HepG2 (cell line): ENCODE measurements around the gene HINT2. TPM values are rescaled to one million over a fixed set of nuclear protein-coding genes. Genes with fewer than 3 reads are reported as not detected.
A peak's percentile ranks its signal among the peaks of the same experiment; 100 is the strongest.

Source experiments
- ATF7 ChIP-seq, 2 experiments: fragments of 450-650 bp in 1 of 2; sonication (generic) in 1 of 2; formaldehyde crosslinking in 1 of 2; IDR thresholded peaks; 2 replicates each; pipeline versions ENCODE4 v1.4.0 to v1.6.1; 2016 to 2020; ENCODE audit warnings: antibody characterized with exemption in 1 of 2, mild to moderate bottlenecking in 1 of 2, missing genetic modification reagents in 1 of 2
- BRCA1 ChIP-seq: sonication (generic); formaldehyde crosslinking; IDR thresholded peaks from 2 replicates; pipeline ENCODE4 v1.4.0; 2020; ENCODE audit warnings: missing genetic modification reagents
- CBX1 ChIP-seq: IDR thresholded peaks from one replicate; pipeline ENCODE4 v1.6.1; 2016; ENCODE audit warnings: antibody characterized with exemption, low read depth
- DR1 ChIP-seq: sonication (generic); formaldehyde crosslinking; IDR thresholded peaks from 2 replicates; pipeline ENCODE4 v1.8.0; 2021; ENCODE audit warnings: mild to moderate bottlenecking, missing genetic modification reagents, inconsistent platforms
- FOXJ3 ChIP-seq: sonication (generic); formaldehyde crosslinking; IDR thresholded peaks from 2 replicates; pipeline ENCODE4 v1.4.0; 2020; ENCODE audit warnings: missing genetic modification reagents, mild to moderate bottlenecking, borderline replicate concordance
- JUNB ChIP-seq: sonication (generic); formaldehyde crosslinking; IDR thresholded peaks from 2 replicates; pipeline ENCODE4 v1.8.0; 2022; ENCODE audit warnings: missing genetic modification reagents, mild to moderate bottlenecking, borderline replicate concordance
- SNRNP70 ChIP-seq: fragments of 200-400 bp; formaldehyde crosslinking; IDR thresholded peaks from 2 replicates; pipeline ENCODE4 v1.6.1; 2017; ENCODE audit warnings: mild to moderate bottlenecking, low read depth, low read length, moderate library complexity
- STAT6 ChIP-seq: sonication (generic); formaldehyde crosslinking; IDR thresholded peaks from 2 replicates; pipeline ENCODE4 v1.4.0; 2020; ENCODE audit warnings: missing genetic modification reagents, mild to moderate bottlenecking, borderline replicate concordance
- TSC22D2 ChIP-seq: sonication (generic); formaldehyde crosslinking; IDR thresholded peaks from 2 replicates; pipeline ENCODE4 v1.5.1; 2020; ENCODE audit warnings: missing genetic modification reagents, mild to moderate bottlenecking, borderline replicate concordance
- ZBTB7B ChIP-seq: sonication (generic); formaldehyde crosslinking; IDR thresholded peaks from 2 replicates; pipeline ENCODE4 v1.4.0; 2020; ENCODE audit warnings: missing genetic modification reagents
- ZNF33B ChIP-seq: sonication (generic); formaldehyde crosslinking; IDR thresholded peaks from 2 replicates; pipeline ENCODE4 v1.5.1; 2020; ENCODE audit warnings: mild to moderate bottlenecking, missing genetic modification reagents
- ZNF383 ChIP-seq: sonication (generic); formaldehyde crosslinking; IDR thresholded peaks from 2 replicates; pipeline ENCODE4 v1.4.0; 2020; ENCODE audit warnings: missing genetic modification reagents, mild to moderate bottlenecking, borderline replicate concordance
- ZNF430 ChIP-seq: sonication (generic); formaldehyde crosslinking; IDR thresholded peaks from 2 replicates; pipeline ENCODE4 v1.9.0; 2021; ENCODE audit warnings: mild to moderate bottlenecking, missing genetic modification reagents
- ZNF792 ChIP-seq: IDR thresholded peaks from 2 replicates; pipeline ENCODE4 v1.6.1; 2016
- ZSCAN30 ChIP-seq: sonication (generic); formaldehyde crosslinking; IDR thresholded peaks from 2 replicates; pipeline ENCODE4 v1.5.0; 2020; ENCODE audit warnings: mild to moderate bottlenecking, missing genetic modification reagents
- polyA plus RNA-seq, 8 experiments: library from polyadenylated mRNA; depleted of rRNA in 3 of 8; stranded (reverse) in 7 of 8; unstranded in 1 of 8; fragments of >200 nt; fragmentation: Illumina TruSeq in 4 of 8; extraction: Trizol in 4 of 8; gene quantifications; 2 replicates each; pipeline versions ENCODE4 v1.2.1 to v1.2.3, GENCODE V29; 2011 to 2016; ENCODE audit warnings: low read depth in 4 of 8, missing spikeins in 1 of 8, mixed read lengths in 1 of 8; ENCODE audit not compliant: insufficient read depth in 1 of 8
- total RNA-seq, 5 experiments: library from RNA; depleted of rRNA; stranded (reverse); fragments of >200 nt; fragmentation: Illumina TruSeq; extraction: Trizol; gene quantifications; 2 replicates each; pipeline ENCODE4 v1.2.3, GENCODE V29; 2016; ENCODE audit warnings: low read depth in 1 of 5
- TF ChIP-seq, protein P1 (sequence below): sonication (generic); formaldehyde crosslinking; IDR thresholded peaks from 2 replicates; pipeline ENCODE4 v1.4.0; 2020; ENCODE audit warnings: missing genetic modification reagents
- TF ChIP-seq, protein P2 (sequence below): sonication (generic); formaldehyde crosslinking; IDR thresholded peaks from 2 replicates; pipeline ENCODE4 v1.8.1; 2023; ENCODE audit warnings: mild to moderate bottlenecking, missing genetic modification reagents
- TF ChIP-seq, protein P3 (sequence below): sonication (generic); formaldehyde crosslinking; IDR thresholded peaks from 2 replicates; pipeline ENCODE4 v1.5.0; 2020; ENCODE audit warnings: missing genetic modification reagents, mild to moderate bottlenecking, borderline replicate concordance

The HINT2 gene
- total and polyA plus RNA-seq, 2 of the 13 experiments (the other 11 are each of a cell fraction or from before 2014, with no cell fraction given): 37.9 to 56.2 TPM

DNA sequence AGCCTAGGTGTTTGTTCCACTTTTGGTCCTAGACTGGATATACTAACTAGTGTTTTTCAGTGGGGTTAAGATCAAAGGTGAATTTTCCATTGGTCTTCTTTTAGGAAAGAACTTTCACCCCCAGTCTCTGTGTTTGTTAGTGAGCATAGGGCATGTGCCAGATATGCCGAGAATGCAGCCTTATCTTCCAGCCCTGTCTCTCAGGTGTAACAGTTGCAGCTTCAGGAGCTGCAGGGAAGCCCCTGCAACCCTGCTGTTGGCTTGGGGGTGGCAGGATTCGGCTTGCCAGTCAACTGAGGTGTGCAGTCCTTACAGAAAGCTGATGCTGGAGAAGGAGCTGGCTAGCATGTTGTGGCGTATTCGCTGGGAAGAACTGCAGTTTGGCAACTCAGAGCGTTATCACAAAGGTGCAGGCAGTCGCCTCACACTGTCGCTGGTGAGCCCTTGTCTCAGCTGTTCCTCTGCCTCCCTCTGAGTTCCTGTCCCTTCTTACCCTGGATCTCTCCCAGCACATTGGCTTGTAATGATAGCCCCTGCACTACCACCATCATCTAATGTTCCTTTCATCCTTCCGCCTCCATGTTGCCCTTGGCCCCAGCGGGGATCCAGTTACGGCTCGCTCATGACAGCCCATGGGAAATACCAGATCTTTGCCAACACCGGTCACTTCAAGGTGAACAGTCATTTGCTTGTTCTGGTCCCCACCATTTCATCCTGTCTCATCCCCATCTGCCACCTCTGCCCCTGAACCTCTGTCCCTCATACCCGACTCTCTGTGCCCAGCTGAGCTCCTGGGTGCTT lies 13.3 kb downstream of the HINT2 start (continued):
- TF ChIP-seq, protein P1, sequence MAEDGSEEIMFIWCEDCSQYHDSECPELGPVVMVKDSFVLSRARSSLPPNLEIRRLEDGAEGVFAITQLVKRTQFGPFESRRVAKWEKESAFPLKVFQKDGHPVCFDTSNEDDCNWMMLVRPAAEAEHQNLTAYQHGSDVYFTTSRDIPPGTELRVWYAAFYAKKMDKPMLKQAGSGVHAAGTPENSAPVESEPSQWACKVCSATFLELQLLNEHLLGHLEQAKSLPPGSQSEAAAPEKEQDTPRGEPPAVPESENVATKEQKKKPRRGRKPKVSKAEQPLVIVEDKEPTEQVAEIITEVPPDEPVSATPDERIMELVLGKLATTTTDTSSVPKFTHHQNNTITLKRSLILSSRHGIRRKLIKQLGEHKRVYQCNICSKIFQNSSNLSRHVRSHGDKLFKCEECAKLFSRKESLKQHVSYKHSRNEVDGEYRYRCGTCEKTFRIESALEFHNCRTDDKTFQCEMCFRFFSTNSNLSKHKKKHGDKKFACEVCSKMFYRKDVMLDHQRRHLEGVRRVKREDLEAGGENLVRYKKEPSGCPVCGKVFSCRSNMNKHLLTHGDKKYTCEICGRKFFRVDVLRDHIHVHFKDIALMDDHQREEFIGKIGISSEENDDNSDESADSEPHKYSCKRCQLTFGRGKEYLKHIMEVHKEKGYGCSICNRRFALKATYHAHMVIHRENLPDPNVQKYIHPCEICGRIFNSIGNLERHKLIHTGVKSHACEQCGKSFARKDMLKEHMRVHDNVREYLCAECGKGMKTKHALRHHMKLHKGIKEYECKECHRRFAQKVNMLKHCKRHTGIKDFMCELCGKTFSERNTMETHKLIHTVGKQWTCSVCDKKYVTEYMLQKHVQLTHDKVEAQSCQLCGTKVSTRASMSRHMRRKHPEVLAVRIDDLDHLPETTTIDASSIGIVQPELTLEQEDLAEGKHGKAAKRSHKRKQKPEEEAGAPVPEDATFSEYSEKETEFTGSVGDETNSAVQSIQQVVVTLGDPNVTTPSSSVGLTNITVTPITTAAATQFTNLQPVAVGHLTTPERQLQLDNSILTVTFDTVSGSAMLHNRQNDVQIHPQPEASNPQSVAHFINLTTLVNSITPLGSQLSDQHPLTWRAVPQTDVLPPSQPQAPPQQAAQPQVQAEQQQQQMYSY: no peak
- TF ChIP-seq CBX1 (no peak), ZNF33B (CRISPR knock-in tag) (no peak), TSC22D2 (CRISPR knock-in tag) (no peak), ZNF430 (CRISPR knock-in tag) (0 out of 2 replicates have a peak, but pooled peaks have one; percentile 21), ZSCAN30 (no peak), STAT6 (CRISPR knock-in tag) (no peak), ZNF792 (no peak), JUNB (CRISPR knock-in tag) (no peak), ATF7 (IDR thresholded peaks at IDR 0.05) (no peak), ATF7 (CRISPR knock-in tag; IDR thresholded peaks at IDR 0.05) (no peak), DR1 (CRISPR knock-in tag) (no peak), FOXJ3 (CRISPR knock-in tag) (no peak), ZNF383 (CRISPR knock-in tag) (no peak), ZBTB7B (CRISPR knock-in tag) (no peak; the same call in 1 of the 2 replicates), SNRNP70 (no peak), BRCA1 (CRISPR knock-in tag) (no peak)
- TF ChIP-seq, protein P2, sequence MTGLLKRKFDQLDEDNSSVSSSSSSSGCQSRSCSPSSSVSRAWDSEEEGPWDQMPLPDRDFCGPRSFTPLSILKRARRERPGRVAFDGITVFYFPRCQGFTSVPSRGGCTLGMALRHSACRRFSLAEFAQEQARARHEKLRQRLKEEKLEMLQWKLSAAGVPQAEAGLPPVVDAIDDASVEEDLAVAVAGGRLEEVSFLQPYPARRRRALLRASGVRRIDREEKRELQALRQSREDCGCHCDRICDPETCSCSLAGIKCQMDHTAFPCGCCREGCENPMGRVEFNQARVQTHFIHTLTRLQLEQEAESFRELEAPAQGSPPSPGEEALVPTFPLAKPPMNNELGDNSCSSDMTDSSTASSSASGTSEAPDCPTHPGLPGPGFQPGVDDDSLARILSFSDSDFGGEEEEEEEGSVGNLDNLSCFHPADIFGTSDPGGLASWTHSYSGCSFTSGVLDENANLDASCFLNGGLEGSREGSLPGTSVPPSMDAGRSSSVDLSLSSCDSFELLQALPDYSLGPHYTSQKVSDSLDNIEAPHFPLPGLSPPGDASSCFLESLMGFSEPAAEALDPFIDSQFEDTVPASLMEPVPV (CRISPR knock-in tag): no peak
- TF ChIP-seq, protein P3, sequence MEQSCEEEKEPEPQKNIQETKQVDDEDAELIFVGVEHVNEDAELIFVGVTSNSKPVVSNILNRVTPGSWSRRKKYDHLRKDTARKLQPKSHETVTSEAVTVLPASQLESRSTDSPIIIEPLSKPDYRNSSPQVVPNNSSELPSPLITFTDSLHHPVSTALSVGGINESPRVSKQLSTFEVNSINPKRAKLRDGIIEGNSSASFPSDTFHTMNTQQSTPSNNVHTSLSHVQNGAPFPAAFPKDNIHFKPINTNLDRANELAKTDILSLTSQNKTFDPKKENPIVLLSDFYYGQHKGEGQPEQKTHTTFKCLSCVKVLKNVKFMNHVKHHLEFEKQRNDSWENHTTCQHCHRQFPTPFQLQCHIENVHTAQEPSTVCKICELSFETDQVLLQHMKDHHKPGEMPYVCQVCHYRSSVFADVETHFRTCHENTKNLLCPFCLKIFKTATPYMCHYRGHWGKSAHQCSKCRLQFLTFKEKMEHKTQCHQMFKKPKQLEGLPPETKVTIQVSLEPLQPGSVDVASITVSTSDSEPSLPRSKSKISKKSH (CRISPR knock-in tag): no peak
